UCSD-AML1 (cell line): Measurements from ENCODE around the gene RNMT.
"Not testable (repeated sequence)": the region's sequence is repeated elsewhere in the genome, so short reads cannot be mapped to it uniquely, and the experiment has no call there.

Experiments used
- DNase-seq: peaks from one replicate; lab custom pipeline; 2025; ENCODE audit not compliant: unreplicated experiment; lab: John Stamatoyannopoulos, UW

Gene RNMT

DNA sequence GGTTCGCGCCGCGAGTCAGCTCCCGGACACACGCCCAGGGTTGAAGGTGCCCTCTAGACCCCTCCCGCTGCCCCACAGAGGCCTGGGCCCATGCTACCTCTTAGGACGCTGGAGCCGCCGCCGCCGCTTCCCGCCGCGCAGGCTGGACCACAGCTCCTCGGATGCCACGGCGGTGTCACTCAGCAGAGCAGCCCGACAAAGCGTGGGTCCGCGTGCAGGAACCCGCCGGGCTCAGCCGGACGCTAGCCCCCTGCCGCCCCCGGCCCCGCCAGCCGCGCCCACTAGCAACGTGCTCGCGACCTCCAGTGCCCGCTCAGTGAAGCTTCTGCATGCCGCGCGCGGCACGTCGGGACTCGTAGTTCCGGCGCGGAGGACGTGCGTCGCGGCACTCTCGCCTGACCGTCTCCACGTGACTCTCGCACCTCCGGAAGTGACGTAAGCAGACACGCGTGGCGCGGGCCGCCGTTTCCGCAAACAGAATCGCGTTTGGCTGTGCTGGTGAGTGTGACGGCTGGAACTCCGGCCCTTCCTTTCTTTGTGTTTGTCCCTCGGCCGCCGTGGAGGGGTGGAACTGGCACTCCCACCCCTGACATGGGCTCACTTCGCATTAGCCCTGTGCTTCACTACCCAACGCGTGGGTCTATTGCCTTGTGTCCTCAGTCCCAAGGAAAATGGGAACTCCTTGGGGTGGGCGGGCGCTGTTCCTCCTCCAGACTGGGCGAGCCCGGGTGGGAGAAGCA lies at the start of gene RNMT, which contains the start of gene FAM210A:
TSS of gene RNMT (plus strand) at position 442 of the 740 bp plus-strand sequence. CDS start 4,845 bp downstream, outside the sequence.
TSS of gene FAM210A (minus strand) at position 327 of the 740 bp plus-strand sequence. CDS start 44,481 bp downstream, outside the sequence.
- DNase-seq: peak; percentile 95

DNA sequence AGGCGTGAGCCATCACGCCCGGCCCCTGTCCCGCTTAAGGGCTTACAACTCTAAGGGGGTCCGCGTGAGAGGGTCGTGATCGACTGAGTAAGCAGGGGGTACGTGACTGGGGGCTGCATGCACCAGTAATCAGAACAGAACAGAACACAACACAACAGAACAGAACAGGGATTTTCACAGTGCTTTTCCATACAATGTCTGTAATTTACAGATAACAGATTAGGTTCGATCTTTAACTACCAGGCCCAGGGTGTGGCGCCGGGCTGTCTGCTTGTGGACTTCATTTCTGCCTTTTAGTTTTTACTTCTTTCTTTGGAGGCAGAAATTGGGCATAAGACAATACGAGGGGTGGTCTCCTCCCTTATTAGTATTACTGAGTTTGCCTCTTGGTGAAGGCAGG lies 49.1 kb upstream of the RNMT start:
- not testable (repeated sequence) for DNase-seq

- DNase-seq: no peak
Observed at GRCh38 chr18:13680612-13681011, 45.9 kb upstream of the RNMT start.

DNA sequence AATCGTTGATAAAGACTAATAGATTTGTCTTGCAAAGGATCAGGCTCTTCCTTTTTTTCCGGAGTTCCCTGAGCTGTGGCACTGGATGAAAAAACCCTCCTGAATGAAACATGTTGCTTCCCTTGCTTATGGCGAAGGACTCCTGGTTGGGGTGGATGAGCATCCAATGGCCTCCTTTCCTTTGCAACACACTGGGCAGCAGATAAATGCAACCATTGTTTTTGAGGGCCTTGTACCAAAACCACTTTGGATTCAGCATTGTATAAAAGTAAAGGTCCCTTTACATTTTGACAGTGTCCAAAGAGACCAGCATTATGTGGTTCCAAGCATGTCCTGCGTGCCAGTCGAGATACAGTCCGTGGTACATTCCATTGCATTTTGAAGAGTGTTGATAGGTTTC lies 44.8 kb upstream of the RNMT start:
- DNase-seq: no peak

- DNase-seq: no peak
Observed at GRCh38 chr18:13684546-13684945, 41.9 kb upstream of the RNMT start.

GRCh38 chr18:13688191-13689136 lies 38.0 kb upstream of the RNMT start:
- DNase-seq: no peak

GRCh38 chr18:13690060-13690459 lies 36.4 kb upstream of the RNMT start:
- DNase-seq: not testable (repeated sequence)

- not testable (repeated sequence) for DNase-seq
Observed at GRCh38 chr18:13695337-13695736, 31.1 kb upstream of the RNMT start.

DNA sequence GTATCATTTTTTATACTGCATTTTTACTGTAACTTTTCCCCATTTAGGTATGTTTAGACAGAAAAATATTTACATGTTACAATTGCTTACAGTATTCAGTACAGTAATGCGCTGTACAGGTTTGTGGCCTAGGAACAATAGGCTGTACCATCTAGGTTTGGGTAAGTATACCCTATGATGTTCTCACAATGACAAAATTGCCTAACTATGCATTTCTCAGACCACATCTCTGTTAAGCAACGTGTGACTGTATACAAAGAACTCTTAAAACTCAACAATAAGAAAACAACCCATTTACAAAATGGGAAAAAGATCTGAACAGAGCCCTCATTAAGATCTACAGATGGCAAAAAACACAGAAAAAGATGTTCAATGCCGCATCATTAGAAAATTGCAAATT lies 29.5 kb upstream of the RNMT start:
- no peak for DNase-seq

- DNase-seq: no peak
Observed at GRCh38 chr18:13700153-13700552, 26.3 kb upstream of the RNMT start.

DNA sequence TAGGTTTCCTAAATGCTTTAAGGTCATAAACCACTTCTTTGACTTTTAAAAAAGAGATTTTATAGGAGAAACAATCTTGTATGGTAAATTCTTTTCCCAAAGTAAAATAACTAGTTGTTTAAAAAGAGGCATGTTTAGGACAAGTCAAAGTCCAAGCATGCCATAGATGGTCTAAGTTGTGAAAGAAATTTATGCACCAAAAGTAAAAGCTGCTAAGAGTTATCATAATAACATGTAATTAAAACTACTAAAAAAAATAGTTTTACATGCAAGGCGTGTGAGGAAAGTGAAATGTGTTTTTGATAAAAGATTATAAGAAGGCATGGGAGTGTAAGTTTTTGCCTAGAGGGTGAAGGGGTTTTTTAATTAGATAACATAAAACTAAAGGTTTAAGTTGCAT lies 22.6 kb upstream of the RNMT start:
- DNase-seq: no peak

DNA sequence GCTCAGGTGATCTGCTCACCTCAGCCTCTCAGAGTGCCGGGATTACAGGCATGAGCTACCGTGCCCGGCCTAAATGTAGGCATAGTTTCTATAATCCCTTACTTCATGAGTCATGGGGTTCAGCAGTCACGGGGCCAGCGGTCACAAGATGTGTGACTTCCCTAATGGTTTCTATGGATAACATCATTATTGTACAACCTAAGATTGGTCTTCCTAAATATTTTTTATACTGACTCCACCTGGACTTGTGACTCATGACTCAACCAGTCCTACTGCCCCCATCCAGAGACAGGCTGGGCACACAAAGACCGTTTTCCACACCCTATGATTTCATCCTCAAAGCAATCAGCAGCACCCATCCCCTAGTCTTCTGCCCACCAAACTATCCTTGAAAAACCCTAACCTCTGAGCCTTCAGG lies 16.1 kb upstream of the RNMT start:
- DNase-seq: no peak

GRCh38 chr18:13712400-13713131 lies 13.9 kb upstream of the RNMT start:
- DNase-seq: no peak

DNA sequence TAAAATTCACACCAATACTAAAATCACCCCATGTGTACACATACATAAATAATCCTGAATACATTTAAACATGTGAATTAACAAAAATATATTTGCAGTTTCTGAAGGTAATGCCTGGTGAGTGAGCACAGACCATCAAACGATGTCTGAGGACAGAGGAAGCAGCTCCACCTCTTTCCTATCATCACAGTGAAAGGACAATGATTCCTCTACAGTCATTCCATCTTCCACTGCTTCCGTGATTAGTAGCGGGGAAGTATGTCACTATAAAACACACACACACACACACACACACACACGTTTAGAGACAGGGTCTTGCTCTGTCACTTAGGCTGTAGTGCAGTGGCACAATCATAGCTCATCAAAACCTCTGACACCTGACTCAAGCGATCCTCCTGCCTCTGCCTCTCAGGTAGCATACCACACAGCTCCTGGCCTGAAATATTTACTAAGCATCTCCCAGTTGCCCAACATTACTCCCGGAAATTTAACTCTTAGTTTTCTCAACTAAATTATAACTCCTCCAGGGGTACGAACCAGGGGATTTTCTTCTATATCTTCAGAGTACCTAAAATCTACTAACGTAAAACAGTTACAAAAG lies 12.9 kb upstream of the RNMT start:
- DNase-seq: no peak

DNA sequence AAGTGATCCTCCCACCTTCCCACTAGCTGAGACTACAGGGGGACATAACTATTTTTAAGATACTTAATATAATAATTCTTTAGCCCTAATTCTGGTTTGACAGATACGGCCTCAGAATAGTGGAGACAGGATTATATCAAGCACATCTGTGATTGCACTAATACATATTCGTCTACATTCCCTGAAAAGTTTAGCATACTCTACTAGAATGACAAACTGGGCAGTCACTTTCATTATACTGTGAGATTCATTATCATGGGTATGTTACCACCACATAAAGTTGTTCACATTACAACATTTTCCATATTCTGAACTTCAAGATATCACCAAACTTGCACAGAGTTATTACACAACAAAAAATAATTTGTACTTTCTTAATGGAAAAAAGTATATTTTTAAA lies 11.1 kb upstream of the RNMT start:
- DNase-seq: no peak

GRCh38 chr18:13716916-13717315 lies 9.6 kb upstream of the RNMT start:
- no peak for DNase-seq

DNA sequence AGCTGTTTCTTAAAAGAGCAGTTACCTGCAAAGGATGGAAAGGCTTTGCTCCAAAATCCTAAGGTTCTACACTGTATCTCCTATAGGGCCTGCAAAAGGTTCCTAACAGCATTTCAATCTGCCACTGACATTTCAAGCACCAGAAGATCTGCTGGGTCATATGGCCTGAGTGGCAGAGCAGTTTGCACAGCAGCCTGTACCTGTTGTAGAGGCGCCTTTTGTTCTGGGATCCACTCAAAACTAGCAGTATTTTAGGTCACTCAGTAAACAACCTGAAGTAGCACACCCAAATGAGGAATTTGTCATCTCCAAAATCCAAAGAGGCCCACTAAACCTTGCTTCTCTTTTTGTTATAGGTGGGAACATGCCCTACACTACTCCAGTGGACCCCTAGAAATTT lies 6.3 kb upstream of the RNMT start:
- DNase-seq: no peak

DNA sequence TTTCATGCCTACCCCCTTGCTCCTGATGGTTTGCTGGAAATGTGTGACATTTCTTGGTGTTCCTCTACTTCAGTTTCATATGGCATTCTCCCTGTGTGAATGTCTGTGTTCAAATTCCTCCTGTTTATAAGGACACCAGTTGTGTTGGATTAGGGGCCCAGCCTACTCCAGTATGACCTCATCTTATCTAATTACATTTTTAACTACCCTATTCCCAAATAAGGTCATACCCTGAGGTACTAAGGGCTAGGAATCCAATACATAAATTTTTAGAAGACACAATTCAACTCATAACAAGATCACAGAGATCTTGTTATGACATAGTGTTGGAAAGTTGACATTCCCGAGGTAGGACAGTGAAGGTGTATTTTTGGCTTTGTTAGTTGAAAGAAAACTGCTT lies 5.6 kb upstream of the RNMT start:
- DNase-seq: no peak

- no peak for DNase-seq
Observed at GRCh38 chr18:13725566-13726231, 774 bp upstream of the RNMT start.

DNA sequence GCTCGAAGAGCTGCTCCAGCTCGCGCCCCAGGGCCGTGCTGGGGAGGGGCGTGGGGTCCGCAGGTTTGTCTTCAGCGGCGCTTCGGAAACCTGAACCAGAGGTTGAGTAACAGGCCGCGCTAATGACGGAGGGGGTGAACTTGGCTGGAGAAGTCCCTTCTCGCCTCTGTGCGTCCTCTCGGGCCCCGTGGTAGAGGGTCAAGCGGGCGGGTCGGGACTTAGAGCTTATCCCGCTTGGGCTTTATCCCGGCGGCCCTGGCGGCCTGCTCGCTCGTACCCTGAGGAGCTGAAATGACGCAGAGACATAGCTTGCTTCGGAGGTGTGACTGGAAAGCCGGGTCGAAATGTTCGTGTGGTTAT lies 479 bp downstream of the RNMT start:
- DNase-seq: no peak
